Measurements from ENCODE around the gene LIMA1.

GRCh38 chr12:50239355-50239891 is 43.9 kb downstream of the LIMA1 start:
- TF ChIP-seq POLR2A (IDR thresholded peaks at IDR 0.05; ENCODE audit: low read length) (no peak), GATA1 (IDR thresholded peaks at IDR 0.05; ENCODE audit: low read depth, low read length) (no peak)

Measured in erythroblast (primary cell).